ENCODE results near the gene GPC6. TPM values are rescaled to one million over a fixed set of nuclear protein-coding genes. Genes with fewer than 3 reads are reported as not detected.

The GPC6 gene
- total RNA-seq, 2 donors from 2014 or later: 3.4 to 5.3 TPM

DNA sequence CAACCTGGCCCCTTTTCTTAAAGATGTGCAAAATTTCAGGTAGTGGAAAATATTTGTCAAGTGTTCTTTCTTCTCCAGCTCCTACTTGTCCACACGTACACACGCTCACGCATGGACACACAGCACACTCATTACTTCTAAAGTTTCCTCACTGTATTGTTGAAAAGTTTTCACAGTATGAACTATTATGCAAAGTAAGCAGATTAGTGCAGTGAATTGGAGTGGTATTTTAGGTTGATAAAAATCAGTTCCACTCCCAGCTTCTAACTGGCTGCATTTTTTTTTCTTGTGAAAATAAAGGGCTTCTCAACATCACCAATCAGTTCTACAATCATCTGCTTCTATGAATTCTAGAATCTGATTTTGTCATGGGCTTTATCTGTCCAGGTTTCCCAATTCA is 988.4 kb downstream of the GPC6 start:
- H3K4me1 ChIP-seq (replicated peaks): no peaks in the 10 kb centered on the region
- WGBS: 86% methylated on average over 3 of the region's 3 CpGs
- H3K27ac ChIP-seq: no peak overlapping the region
- H3K4me3 ChIP-seq: no peak overlapping the region
- no peaks in the 10 kb centered on the region for H3K27me3 ChIP-seq (replicated peaks; ENCODE audit: insufficient read depth)
- no peaks in the 10 kb centered on the region for H3K36me3 ChIP-seq
- TF ChIP-seq POLR2AphosphoS5 (IDR thresholded peaks at IDR 0.05) (no peak), POLR2A (IDR thresholded peaks at IDR 0.05) (no peak)
- TF ChIP-seq, protein P1, sequence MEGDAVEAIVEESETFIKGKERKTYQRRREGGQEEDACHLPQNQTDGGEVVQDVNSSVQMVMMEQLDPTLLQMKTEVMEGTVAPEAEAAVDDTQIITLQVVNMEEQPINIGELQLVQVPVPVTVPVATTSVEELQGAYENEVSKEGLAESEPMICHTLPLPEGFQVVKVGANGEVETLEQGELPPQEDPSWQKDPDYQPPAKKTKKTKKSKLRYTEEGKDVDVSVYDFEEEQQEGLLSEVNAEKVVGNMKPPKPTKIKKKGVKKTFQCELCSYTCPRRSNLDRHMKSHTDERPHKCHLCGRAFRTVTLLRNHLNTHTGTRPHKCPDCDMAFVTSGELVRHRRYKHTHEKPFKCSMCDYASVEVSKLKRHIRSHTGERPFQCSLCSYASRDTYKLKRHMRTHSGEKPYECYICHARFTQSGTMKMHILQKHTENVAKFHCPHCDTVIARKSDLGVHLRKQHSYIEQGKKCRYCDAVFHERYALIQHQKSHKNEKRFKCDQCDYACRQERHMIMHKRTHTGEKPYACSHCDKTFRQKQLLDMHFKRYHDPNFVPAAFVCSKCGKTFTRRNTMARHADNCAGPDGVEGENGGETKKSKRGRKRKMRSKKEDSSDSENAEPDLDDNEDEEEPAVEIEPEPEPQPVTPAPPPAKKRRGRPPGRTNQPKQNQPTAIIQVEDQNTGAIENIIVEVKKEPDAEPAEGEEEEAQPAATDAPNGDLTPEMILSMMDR (IDR thresholded peaks at IDR 0.05): no peak
- H3K9me3 ChIP-seq: no peaks in the 10 kb centered on the region
- no peak for DNase-seq (ENCODE audit: low spot score)
- intact Hi-C loops (cut with DNase I): no loop called here

DNA sequence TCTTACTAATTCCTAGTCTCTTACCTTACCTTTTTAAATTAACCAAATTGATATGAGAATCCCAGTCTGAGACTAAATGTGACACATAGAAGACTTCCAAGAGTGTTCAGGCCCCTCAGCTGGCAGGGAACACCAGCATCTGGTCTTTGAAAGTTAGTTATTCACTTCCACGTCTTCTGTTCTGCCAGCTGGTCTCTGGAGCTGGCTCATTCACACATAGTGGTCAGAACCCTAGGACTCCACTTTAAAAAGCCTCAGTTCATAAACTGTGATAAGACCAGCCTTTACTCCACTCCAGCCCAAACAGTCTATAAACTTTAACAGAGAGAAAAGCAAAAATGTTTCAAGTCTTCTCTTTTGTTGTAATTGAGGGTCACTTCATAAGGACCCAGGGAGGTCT is 989.9 kb downstream of the GPC6 start:
- TF ChIP-seq POLR2AphosphoS5 (IDR thresholded peaks at IDR 0.05): no peak
- TF ChIP-seq POLR2A (IDR thresholded peaks at IDR 0.05): no peak
- TF ChIP-seq, protein P1 (IDR thresholded peaks at IDR 0.05): no peak
- Histone ChIP-seq H3K36me3 (no peaks in the 10 kb centered on the region), H3K27ac (no peak overlapping the region), H3K4me3 (no peak overlapping the region), H3K27me3 (replicated peaks; ENCODE audit: insufficient read depth) (no peaks in the 10 kb centered on the region), H3K9me3 (no peaks in the 10 kb centered on the region), H3K4me1 (replicated peaks) (no peaks in the 10 kb centered on the region)
- intact Hi-C loops (cut with DNase I): no loop called here
- no peak for DNase-seq (ENCODE audit: low spot score)
- 76% methylated on average over 1 of the region's 1 CpG for WGBS

DNA sequence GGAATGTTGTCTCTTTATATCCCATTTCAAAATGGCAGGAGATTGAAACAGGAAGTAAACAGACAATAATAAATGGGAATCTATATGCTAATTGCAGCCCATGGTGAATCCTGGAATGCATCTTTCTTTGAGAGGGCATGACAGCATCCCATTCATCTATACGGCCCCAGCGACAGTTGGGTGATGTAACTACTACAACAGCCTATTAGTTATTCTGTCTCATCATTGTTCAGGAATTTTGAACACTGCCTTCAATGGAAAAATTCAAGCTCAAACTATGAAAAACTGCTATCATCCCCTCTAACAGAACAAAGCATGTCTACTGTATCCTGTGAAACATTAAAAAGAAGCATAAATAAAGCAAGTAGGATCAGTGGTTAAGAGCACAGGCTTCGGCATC is 990.8 kb downstream of the GPC6 start:
- no peaks in the 10 kb centered on the region for H3K36me3 ChIP-seq
- TF ChIP-seq, protein P1 (IDR thresholded peaks at IDR 0.05): no peak
- TF ChIP-seq POLR2A (IDR thresholded peaks at IDR 0.05) (no peak), POLR2AphosphoS5 (IDR thresholded peaks at IDR 0.05) (no peak)
- H3K4me1 ChIP-seq (replicated peaks): no peaks in the 10 kb centered on the region
- H3K27me3 ChIP-seq (replicated peaks; ENCODE audit: insufficient read depth): no peaks in the 10 kb centered on the region
- DNase-seq (ENCODE audit: low spot score): no peak
- 87% methylated on average over 3 of the region's 3 CpGs for WGBS
- no peaks in the 10 kb centered on the region for H3K9me3 ChIP-seq
- H3K4me3 ChIP-seq: no peak overlapping the region
- H3K27ac ChIP-seq: no peak overlapping the region
- intact Hi-C loops (cut with DNase I): no loop called here

DNA sequence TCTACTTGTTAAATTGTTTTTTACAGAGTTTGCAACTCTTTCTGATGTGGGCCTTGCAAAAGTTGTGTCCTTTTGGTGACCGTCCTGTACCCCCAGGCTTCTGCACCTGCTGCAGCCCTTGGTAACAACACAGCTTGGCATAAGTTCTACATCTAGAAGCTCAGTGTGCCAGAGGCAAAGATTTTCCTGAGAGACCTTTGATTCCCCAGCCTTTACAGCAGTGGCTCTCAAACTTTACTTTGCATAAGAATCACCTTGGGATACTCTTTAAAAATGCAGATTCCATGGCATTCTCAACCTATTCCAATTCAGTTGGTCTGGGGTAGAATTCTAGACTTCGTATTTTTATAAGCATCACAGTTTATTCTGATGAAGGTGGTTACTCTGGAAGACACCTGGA is 991.9 kb downstream of the GPC6 start:
- intact Hi-C loops (cut with DNase I): no loop called here
- no peak for TF ChIP-seq POLR2AphosphoS5 (IDR thresholded peaks at IDR 0.05)
- TF ChIP-seq POLR2A (IDR thresholded peaks at IDR 0.05): no peak
- Histone ChIP-seq H3K36me3 (no peaks in the 10 kb centered on the region), H3K27ac (no peak overlapping the region), H3K4me3 (no peak overlapping the region), H3K27me3 (replicated peaks; ENCODE audit: insufficient read depth) (no peaks in the 10 kb centered on the region), H3K9me3 (no peaks in the 10 kb centered on the region), H3K4me1 (replicated peaks) (no peaks in the 10 kb centered on the region)
- WGBS: 88% methylated on average over 2 of the region's 2 CpGs
- no peak for DNase-seq (ENCODE audit: low spot score)

DNA sequence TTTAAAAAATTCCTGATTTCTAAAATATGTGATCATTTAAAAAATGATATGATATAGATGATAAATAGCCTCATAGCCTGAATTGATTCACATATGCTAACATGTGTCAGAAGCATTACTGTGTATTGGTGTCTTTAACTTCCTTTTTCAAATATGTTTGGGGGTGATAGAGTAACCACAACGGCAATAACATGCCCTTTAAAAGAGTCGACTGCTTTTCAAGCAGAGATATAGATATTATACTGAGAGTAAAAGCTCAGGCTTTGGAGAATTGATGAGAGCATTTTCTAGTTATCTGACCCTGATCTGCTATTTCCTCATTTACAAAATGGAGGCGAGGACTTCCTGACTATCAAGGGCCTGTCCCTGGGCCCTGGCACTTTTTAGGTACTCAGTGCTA is 992.3 kb downstream of the GPC6 start:
- intact Hi-C loops (cut with DNase I): no loop called here
- no peak for DNase-seq (ENCODE audit: low spot score)
- Histone ChIP-seq H3K4me3 (no peak overlapping the region), H3K36me3 (no peaks in the 10 kb centered on the region), H3K9me3 (no peaks in the 10 kb centered on the region), H3K27ac (no peak overlapping the region), H3K27me3 (replicated peaks; ENCODE audit: insufficient read depth) (no peaks in the 10 kb centered on the region), H3K4me1 (replicated peaks) (no peaks in the 10 kb centered on the region)
- 91% methylated on average over 3 of the region's 3 CpGs for WGBS
- no peak for TF ChIP-seq POLR2A (IDR thresholded peaks at IDR 0.05)
- no peak for TF ChIP-seq POLR2AphosphoS5 (IDR thresholded peaks at IDR 0.05)
- TF ChIP-seq, protein P1 (IDR thresholded peaks at IDR 0.05): no peak
